ENCODE results near the gene SART1.
"Not testable (repeated sequence)": the region's sequence is repeated elsewhere in the genome, so short reads cannot be mapped to it uniquely, and the experiment has no call there.

GRCh38 chr11:65950711-65951110, 10.8 kb upstream of the SART1 start:
- TF ChIP-seq CTCF (IDR thresholded peaks at IDR 0.05); POLR2A (IDR thresholded peaks at IDR 0.05); POLR2AphosphoS5 (IDR thresholded peaks at IDR 0.05; ENCODE audit: insufficient read depth in 1 of 2, low read depth in 1 of 2): not testable (repeated sequence)
